Mammary epithelial cell (primary cell): ENCODE results near the gene NID2.

ENCODE experiments used
- EZH2 ChIP-seq: IDR thresholded peaks from 2 replicates; pipeline ENCODE4 v1.6.1; 2012; ENCODE audit warnings: low read length, inconsistent platforms, borderline replicate concordance
- TF ChIP-seq, protein P1 (sequence below), 2 donors: IDR thresholded peaks in 1 of 2; conservative IDR thresholded peaks in 1 of 2; 2 replicates each; pipeline ENCODE4 v1.5.1; 2011 to 2012; ENCODE audit warnings: inconsistent platforms in 2 of 2, low read length in 2 of 2, mild to moderate bottlenecking in 2 of 2, control low read depth in 1 of 2, low read depth in 1 of 2; ENCODE audit not compliant: insufficient read depth in 1 of 2; ENCODE audit errors: extremely low read depth in 1 of 2

DNA sequence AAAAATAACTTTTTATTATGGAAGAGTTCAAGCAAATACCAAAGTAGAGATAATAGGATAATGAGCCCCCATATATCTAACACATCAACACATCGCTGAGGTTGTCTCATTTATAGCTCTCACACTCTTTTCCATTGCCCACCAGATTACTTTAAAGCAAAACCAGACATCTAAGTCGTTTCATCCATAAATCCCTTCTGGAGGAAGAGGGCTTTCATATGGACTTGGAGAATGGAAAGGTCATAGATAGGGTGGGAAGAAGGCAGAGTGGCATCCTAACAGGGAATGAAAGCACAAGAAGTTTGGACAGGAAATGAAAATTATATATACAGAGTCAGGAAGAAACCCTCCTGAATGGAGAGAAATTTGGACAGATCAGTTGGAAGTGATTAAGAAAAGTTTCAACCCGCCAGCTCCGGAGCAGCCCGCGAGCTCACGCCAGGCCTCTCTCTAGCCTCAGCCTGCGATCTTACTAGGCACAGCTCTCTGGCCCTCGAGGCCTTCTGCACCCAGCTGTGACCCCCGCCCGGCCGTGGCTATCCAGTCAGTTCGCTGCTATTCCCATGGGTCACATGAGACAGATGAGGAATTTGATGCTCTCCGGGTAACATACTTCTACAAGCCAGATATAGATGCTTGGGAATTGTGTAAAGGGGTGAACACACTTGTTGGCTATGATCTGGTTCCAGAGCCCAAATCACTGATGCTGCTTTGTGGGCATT is 48.4 kb upstream of the NID2 start:
- TF ChIP-seq, protein P1, sequence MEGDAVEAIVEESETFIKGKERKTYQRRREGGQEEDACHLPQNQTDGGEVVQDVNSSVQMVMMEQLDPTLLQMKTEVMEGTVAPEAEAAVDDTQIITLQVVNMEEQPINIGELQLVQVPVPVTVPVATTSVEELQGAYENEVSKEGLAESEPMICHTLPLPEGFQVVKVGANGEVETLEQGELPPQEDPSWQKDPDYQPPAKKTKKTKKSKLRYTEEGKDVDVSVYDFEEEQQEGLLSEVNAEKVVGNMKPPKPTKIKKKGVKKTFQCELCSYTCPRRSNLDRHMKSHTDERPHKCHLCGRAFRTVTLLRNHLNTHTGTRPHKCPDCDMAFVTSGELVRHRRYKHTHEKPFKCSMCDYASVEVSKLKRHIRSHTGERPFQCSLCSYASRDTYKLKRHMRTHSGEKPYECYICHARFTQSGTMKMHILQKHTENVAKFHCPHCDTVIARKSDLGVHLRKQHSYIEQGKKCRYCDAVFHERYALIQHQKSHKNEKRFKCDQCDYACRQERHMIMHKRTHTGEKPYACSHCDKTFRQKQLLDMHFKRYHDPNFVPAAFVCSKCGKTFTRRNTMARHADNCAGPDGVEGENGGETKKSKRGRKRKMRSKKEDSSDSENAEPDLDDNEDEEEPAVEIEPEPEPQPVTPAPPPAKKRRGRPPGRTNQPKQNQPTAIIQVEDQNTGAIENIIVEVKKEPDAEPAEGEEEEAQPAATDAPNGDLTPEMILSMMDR (conservative IDR thresholded peaks at IDR 0.05 in 1 of 2, IDR thresholded peaks at IDR 0.05 in 1 of 2; ENCODE audit: extremely low read depth in 1 of 2, insufficient read depth in 1 of 2, low read depth in 1 of 2, low read length in 2 of 2): no peak
- TF ChIP-seq EZH2: no peak
